Activated CD8-positive, alpha-beta memory T cell treated with anti-CD3 and anti-CD28 coated beads, Interleukin-2, amount 50 U/mL, for 1 hour (primary cell): ENCODE data around the gene SPOCK1.

Experiments
- DNase-seq: peaks from one replicate; pipeline ENCODE4 v3.0.0-alpha.2; 2020; ENCODE audit errors: extremely low read depth

The SPOCK1 gene

GRCh38 chr5:137328991-137329390 is 170.1 kb downstream of the SPOCK1 start:
- DNase-seq, result no peak

- no peak for DNase-seq
Observed at GRCh38 chr5:137328463-137328862, 170.7 kb downstream of the SPOCK1 start.

- no peak for DNase-seq
Observed at GRCh38 chr5:137325721-137326120, 173.4 kb downstream of the SPOCK1 start.

GRCh38 chr5:137320056-137321045 is 178.8 kb downstream of the SPOCK1 start:
- no peak for DNase-seq

GRCh38 chr5:137318027-137318426 is 181.1 kb downstream of the SPOCK1 start:
- no peak for DNase-seq

GRCh38 chr5:137316346-137316736 is 182.8 kb downstream of the SPOCK1 start:
- no peak for DNase-seq

GRCh38 chr5:137315534-137316345 is 183.4 kb downstream of the SPOCK1 start:
- DNase-seq, result no peak

GRCh38 chr5:137315109-137315508 is 184.0 kb downstream of the SPOCK1 start:
- no peak for DNase-seq

GRCh38 chr5:137313526-137314175 is 185.5 kb downstream of the SPOCK1 start:
- no peak for DNase-seq

- no peak for DNase-seq
Observed at GRCh38 chr5:137312011-137312410, 187.1 kb downstream of the SPOCK1 start.

- no peak for DNase-seq
Observed at GRCh38 chr5:137310051-137310730, 188.9 kb downstream of the SPOCK1 start.

- no peak for DNase-seq
Observed at GRCh38 chr5:137309290-137309689, 189.8 kb downstream of the SPOCK1 start.

- no peak for DNase-seq
Observed at GRCh38 chr5:137308311-137308710, 190.8 kb downstream of the SPOCK1 start.

GRCh38 chr5:137306903-137307302 is 192.2 kb downstream of the SPOCK1 start:
- no peak for DNase-seq

GRCh38 chr5:137305971-137306602 is 193.0 kb downstream of the SPOCK1 start:
- no peak for DNase-seq

- no peak for DNase-seq
Observed at GRCh38 chr5:137304226-137304874, 194.8 kb downstream of the SPOCK1 start.

- no peak for DNase-seq
Observed at GRCh38 chr5:137303509-137303908, 195.6 kb downstream of the SPOCK1 start.

- DNase-seq, result no peak
Observed at GRCh38 chr5:137300411-137301240, 198.5 kb downstream of the SPOCK1 start.

- no peak for DNase-seq
Observed at GRCh38 chr5:137296213-137296781, 202.8 kb downstream of the SPOCK1 start.
